G401.6 (cell line): Measurements from ENCODE around the gene ZFR2.

Source experiments
- FAIRE-seq: peaks from 2 replicates; lab custom pipeline; 2012; peaks lifted over from hg19 to GRCh38; lab: Jason Lieb, UNC

Gene ZFR2

DNA sequence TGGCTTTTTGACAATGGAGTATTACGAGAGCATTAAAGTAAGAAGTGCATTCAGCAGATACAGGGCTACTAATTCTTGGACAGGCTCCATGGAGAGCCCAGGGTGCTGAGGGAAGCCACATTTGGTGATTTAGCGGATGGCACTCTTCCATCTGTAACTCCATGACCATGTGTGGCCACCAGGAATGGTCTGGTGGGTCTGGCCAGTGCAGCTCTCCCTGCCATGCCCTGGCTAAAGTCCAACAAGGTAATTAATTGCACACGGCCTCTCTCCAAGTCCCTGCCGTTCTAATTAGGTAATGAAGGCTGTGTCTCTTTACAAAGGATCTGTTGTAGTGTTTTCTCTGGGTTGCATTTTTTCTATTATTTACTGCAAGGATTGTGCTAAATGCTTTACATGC, 4.3 kb upstream of the ZFR2 start:
- no peak for FAIRE-seq

DNA sequence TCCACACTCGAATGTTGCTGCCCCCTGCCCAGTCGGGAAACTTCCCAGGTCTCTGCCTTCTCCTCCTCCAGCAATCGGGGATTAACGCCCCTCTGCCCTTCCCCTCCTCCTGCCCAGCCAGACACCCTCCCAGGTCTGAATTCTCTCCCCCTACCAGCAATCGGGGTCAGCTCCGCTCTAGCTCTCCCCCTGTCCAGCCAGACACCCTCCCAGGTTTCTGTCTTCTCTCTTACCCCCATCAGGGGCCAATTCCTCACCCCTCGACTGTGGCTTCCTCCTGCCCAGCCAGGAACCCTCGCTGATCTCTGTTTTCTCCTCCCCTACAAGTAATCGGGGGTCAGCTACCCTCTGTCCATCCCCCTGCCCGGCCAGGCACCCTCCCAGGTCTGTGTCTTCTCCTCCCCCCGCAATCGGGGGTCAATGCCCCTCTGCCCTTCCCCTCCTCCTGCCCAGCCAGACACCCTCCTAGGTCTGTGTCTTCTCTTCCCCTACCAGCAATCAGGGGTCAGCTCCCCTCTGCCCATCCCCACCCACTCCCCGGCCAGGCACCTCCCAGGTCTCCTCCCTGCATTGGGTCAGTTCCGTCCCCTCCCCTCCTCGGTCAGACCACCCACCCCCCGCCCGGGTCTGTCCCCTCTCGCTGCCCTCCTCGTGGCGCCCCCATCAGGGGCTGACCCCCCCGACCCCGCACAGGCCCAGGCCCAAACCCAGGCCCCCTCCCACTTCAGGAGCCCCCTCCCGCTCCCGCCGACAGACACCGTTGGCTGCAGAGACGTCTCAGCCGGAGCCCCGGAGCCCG, 668 bp downstream of the ZFR2 start:
- FAIRE-seq = no peak

DNA sequence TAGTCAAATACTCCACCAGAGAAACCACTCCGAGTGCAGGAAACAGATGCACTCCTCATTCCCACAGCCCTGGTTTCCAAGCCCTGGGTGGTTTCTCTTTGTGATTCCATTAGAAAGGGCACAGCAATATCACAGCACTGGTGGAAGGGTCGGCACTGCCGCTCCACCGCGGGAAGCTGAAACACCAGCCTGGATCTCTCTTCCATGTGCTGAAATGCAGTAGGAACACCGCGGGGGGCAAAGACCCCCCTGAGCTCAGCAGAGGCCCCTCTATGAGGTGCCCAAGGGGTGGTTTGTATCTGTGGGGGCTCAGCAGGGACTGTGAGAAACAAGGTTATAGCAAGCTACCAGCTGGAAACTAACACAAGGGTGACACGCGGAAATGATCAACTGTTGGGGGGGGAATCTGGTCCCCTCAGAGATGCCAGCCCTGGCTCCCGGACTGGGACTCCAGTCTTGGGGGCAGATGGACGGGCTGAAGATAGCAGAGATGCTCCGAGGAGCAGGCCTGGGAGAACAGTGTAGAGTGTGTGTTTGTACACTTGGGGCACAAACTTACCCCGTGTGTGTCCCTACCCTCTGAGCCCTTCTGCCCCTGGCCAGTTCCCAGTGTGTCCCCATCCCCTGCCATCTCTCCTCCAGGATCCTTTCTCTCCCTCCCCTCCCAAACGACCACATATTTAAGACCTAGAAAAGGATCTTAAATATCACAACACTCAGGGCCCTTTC, 1.8 kb downstream of the ZFR2 start:
- no peak for FAIRE-seq

DNA sequence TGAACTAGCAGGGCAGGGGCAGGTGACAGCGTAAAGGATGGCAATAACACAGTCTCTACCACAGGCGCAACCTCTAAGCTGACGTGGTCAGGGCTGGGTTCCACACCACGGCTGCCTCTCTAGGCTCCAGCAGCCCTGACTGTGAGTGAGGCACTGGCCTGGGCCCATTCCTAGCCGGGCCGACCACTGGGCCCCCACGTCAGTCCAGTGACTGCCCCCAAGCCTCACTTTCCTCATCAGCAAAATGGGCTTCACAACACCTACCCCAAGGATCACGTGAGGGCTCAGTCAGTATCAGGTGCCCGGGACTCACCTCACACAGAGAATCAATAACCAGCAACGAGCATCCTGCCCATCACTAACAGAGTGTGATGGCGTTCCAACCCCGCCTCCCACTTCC, 5.2 kb downstream of the ZFR2 start:
- no peak for FAIRE-seq

DNA sequence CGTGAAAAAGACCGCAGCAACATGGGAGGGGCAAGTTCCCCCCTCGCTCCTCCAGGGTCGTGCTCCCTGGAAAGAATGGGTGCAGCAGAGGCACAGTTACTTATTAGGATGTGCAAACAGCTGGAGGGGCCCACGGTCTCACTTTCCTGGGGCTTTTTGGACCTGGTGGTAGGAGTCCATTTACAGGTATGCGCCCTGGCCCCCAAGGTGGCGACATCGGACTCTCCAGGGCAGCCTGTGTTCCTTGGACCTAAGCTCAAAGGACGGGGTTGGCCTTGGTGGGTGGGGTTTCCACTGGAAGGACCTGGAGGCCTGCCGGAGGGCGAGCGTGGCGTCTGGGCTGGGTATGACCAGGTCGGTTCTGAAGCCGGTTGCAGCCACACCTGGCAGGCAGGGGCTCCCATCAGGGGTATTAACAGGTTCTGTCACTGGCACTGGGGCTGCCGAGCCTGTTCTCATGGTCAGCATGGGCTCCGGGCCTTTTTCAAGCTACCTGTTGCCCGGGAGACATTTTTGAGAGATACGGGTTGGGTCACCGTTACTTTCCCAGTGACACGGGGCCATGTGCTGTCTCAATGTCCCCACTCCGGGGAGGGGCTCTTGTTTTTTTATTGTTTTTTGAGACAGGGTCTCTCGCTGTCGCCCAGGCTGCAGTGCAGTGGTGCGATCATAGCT, 5.9 kb downstream of the ZFR2 start:
- FAIRE-seq = no peak

DNA sequence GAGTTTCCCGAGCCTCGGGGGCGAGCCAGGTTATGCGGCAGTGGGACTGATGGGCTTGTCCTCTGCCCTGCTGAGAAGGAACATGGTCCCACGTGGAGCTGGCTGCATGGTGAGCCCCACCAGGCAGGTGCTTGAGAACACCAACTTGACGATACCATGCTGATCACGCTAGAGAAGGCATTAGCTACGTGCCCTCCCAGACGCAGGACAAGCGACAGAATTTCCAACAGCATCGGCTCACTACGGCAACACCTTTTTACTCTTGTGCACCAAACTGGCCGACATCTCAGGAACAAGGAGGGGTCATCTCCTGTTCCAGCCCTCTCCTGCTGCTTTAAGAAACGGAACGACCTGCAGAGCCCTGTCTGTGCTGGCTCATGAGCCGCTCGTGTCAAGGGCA, 8.3 kb downstream of the ZFR2 start:
- FAIRE-seq = no peak

DNA sequence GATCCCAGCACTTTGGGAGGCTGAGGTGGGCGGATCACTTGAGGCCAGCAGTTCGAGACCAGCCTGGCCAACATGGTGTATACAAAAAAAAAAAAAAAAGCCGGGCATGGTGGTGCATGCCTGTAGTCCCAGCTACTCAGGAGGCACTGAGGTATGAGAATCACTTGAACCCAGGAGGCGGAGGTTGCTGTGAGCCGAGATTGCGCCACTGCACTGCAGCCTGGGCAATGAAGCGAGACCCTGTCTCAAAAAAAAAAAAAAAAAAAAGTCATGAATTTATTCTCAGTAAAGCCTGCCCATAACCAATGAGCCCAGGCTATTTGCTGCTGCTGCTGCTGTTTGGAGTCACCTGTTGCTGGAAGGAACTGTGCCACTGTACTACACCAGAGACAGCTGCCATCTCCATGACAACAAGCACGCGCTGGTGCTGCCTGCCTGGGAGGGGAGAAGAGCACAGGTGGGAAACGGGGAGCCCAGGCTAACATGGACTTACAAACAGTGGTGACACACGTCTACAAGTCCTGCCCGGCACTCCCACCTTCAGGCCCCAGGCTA, 11.3 kb downstream of the ZFR2 start:
- no peak for FAIRE-seq

DNA sequence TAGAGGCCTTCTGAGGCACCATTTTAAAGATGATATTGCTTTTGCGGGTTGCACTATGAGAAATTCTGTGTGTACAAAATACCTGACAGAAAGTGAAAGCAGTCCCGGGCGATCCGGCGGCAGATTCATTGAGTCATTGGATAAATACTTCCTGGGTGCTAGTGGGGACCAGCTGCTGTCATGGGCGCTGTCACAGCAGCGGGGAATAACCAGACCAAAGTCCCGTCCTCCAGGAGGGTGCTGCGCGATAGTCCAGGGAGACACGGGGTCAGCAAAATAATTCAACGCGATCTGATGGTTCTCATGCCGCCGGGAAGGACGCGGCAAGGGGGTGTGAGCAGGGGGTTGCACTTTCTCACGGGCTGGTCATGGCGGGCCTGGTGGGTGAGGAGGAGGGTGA, 13.5 kb downstream of the ZFR2 start:
- FAIRE-seq = no peak

DNA sequence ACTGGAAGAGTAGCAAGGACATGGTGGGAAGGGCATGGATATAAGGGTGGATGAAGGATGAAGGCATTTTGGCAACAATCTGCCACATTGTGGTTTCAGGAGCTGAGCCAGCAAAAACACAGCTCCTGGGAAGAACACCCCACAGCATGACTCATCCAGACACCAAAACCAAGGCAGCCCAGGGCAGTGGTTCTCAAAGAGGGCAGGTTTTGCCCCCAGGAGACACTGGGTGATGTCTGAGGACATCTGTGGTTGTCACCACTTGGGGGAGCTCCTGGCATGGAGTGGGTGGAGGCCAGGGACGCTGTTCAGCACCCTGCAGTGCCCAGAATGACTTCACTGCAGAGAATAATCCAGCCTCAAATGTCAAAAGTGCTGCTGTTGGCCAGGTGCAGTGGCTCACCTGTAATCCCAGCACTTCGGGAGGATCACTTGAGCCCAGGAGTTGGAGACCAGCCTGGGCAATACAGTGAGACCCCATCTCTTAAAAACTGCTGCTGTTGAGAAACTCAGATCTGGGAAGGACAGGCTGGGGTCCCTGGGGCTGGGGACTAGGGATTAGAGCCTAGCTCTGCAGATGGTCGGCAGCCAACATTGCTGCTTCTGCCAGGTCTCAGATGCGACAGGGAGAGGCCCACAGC, 16.1 kb downstream of the ZFR2 start:
- no peak for FAIRE-seq

DNA sequence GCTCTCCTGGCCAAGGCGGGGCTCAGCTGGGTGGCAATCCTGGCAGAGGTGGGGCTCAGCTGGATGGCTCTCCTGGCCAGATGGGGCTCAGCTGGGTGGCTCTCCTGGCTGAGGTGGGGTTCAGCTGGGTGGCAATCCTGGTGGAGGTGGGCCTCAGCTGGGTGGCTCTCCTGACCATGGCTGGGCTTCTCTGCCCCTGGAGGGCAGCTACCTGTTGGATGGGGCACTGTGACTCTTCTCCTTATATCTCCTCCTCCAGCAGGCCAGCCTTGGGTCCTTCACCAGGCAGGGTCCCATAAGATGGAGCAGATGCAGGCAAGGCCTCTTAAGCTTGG, 16.7 kb downstream of the ZFR2 start:
- FAIRE-seq = no peak

DNA sequence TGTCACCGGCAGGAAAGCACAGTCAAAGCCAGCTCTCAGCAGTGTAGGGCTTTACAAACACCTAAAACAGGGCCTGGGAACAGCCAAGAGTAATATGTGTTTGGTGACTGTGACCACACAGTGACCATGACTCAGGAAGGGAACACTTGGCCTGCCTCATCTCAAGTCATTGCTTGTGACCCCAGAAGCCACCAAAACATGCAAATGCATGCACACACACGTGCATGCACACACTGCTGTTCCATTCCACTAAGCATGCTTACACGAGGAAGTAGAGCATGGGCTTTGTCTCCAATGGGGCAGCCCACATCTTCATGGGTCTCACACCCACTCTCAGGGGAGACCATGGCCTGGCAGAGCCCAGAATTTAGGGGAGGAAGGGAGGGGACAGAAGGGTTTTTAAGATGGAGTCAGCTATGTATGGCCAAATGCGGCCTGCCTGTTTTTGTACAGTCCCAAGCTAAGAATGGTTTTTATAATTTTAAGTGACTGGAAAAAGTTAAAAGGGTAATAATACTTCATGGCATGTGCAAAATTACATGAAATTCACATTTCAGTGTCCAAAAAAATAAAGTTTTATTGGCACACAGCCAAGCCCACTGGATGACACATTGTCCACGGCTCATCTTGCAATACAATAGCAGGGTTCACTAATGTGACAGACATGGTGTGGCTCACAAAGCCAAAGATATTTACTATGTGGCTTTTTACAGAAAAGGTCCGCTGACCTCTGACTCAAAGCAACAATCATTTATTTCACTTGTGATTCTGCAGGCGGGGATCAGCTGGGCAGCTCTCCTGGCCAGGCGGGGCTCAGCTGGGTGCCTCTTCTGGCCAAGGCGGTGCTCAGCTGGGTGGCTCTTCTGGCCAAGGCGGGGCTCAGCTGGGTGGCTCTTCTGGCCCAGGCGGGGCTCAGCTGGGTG, 17.3 kb downstream of the ZFR2 start:
- no peak for FAIRE-seq

DNA sequence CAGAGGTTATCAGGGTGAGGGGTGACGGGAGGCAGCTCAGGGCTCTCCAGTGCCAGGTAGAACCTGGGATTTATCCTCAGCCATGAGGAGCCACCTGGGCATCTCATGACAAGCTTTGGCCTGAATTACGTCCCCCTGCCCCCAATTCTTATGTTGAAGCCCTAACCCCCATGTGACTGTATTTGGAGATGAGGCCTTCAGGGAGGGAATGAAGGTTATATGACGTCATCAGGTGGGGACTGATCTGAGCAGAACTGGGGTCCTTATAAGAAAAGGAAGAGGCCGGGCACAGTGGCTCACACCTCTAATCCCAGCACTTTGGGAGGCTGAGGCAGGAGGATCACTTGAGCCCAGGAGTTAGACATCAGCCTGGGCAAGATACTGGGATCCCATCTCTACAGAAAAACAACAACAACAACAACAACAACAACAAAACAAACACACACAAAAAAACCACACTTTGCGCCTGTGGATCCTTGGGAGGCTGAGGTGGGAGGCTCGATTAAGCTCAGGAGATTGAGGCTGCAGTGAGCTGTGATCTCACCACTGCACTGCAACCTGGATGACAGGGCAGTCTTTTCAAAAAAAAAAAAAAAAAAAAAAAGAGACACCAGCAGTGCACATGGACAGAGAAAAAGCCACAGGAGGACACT, 18.4 kb downstream of the ZFR2 start:
- no peak for FAIRE-seq

DNA sequence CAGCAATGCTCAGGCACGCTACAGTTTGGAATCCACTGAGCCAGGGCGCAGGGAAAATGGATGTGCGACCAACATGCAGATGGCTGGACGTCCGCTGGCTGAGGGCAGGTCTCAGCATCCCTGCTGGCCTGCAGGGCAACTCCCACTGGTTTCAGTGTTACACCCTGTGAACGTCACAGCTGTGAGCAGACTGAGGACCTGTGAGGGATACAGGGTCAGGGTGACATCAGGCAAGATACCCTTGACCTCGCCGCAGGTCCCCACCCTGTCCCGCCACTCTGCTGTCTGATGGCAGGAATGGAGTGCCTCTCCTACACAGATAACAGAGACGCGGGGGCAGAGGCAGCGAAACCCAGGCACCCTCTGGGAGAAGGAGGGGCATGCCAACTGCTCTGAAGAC, 19.1 kb downstream of the ZFR2 start:
- no peak for FAIRE-seq

DNA sequence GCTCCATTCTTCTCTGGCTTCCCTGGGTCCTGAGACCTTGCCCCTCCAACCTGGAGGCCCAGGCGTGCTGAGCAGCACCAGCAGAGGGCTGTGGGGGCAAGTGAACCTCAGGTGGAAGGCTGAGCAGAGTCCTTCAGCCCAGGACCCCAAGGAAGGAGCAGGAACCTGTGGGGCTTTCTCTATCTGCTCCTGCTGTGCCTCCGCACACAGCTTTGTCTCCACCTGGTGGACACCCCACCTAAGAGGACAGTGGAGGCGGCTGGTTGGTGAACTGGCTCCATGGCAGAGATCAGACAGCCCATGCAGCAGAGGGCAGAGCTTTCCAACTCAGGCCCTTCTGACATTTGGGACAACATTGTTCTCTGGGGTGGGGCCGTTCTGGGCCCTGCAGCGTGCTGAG, 19.7 kb downstream of the ZFR2 start:
- no peak for FAIRE-seq

DNA sequence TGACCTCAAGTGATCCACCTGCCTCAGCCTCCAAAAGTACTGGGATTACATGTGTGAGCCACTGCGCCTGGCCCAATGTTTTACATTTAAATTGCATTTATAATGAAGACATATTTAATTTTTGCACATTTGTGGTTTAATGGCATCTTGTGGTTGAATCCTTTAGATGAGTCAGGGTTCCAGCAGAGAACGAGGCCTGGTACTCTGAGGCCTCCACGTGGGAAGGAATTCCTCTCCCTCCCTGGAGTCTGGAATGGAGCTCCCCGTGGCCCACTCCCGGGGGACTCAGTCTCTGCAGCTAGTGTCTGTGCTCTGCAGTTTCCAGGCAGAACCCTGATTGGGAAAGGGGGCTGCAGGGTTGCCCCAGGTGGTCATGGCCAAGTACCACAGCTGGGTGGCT, 24.2 kb downstream of the ZFR2 start:
- FAIRE-seq = no peak

DNA sequence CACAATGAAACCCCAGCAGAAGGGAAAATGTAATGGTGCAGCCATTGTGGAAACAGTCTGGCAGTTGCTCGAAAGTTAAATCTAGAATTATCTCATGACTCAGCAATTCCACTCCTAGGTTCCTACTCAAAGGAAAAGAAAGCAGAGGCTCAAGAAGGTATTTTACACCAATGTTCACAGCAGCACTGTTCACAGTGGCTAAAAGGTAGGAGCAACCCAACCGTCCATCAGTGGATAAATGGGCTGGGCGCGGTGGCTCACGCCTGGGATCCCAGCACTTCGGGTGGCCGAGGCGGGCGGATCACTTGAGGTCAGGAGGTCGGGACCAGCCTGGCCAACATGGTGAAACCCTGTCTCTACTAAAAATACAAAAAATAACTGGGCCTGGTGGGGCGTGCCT, 25.9 kb downstream of the ZFR2 start:
- no peak for FAIRE-seq

DNA sequence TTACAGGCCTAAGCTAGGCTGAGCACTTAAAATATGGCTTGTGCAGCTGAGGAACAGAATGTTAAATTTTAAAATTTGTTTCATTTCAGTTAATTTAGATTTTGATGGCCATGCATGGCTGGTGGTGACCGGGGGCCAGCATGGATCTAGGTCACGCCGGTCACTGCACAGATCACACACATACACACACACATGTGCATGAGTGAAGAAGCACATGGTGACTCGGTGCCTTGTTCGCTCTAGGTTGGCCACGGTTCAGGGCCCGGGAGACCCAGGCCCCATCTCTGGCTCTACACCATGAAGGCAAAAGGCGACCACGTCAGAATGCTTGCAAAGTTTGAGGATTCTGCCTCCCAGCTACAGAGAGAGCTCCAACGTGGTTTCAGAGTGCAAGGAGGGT, 28.0 kb downstream of the ZFR2 start:
- no peak for FAIRE-seq

DNA sequence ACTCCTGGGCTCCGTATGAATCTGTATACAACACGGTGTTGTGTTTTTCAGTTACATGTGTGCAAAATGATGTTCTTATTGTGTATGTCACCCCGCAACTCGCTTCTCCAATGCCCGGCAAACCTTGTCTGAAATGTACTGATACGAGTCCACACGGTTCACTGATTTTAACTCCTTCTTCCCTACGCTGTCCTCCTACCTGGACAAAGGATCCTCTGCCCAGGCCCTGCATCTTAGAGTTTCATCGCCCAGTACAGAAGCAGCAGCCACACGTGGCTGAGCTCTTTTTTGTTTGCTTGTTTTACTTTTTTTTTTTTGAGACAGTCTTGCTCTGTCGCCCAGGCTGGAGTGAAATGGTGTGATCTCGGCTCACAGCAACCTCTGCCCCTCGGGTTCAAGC, 28.9 kb downstream of the ZFR2 start:
- no peak for FAIRE-seq

DNA sequence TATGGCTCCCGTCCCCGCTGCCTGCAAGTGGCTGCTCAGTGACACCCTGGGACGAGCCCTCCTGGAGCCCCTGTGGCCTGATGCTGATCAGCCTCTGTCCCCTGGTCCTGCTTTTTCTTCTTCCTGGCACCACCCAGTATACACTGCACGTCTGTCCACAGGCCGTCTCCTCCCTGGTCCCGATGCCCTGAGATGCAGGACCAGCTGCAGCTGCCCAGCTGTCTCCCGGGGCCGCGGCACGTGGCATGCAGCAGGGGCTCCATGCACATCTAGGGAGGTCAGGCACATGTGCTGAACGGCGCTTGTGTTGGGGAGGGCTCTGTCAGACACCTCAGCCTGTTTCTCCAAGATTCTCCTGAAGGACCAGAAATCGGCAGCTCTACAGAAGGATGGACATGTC, 30.2 kb downstream of the ZFR2 start:
- FAIRE-seq = no peak

DNA sequence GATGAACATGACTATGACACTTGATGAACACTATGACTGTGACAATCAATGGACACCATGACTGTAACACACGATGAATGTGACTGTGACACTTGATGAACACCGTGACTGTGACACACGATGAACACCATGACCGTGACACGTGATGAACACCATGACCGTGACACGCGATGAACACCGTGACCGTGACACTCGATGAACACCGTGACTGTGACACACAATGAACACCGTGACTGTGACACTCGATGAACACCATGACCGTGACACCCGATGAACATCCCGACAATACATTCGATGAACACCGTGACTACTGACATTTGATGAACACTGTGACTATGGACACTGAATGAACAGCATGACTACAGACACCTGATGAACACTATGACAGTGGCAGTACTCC, 30.9 kb downstream of the ZFR2 start:
- FAIRE-seq = no peak

DNA sequence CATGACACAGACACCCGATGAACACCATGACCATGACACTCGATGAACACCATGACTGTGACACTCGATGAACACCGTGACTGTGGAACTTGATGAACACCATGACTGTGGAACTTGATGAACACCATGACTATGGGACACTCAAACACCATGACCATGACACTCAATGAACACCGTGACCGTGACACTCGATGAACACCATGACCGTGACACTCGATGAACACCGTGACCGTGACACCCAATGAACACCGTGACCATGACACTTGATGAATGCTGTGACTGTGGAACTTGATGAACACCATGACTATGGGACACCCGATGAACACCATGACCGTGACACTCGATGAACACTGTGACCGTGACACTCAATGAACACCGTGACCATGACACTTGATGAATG, 31.5 kb downstream of the ZFR2 start:
- FAIRE-seq = no peak
